GM21381 (cell line): Measurements from ENCODE around the gene PPP1R3G.

Experiments
- ATAC-seq: cut with Tn5 transposase; IDR thresholded peaks from one replicate; pipeline ENCODE4 v1.9.1; 2021; ENCODE audit warnings: mild to moderate bottlenecking, moderate library complexity; ENCODE audit not compliant: unreplicated experiment

Gene PPP1R3G

GRCh38 chr6:5093231-5094015 is 8.3 kb downstream of the PPP1R3G start:
- no peak for ATAC-seq

GRCh38 chr6:5094327-5094726 is 9.2 kb downstream of the PPP1R3G start:
- ATAC-seq = no peak

GRCh38 chr6:5095236-5095635 is 10.1 kb downstream of the PPP1R3G start:
- peak; percentile 75 for ATAC-seq

- ATAC-seq = no peak
Measured at GRCh38 chr6:5096482-5096881, 11.3 kb downstream of the PPP1R3G start.

DNA sequence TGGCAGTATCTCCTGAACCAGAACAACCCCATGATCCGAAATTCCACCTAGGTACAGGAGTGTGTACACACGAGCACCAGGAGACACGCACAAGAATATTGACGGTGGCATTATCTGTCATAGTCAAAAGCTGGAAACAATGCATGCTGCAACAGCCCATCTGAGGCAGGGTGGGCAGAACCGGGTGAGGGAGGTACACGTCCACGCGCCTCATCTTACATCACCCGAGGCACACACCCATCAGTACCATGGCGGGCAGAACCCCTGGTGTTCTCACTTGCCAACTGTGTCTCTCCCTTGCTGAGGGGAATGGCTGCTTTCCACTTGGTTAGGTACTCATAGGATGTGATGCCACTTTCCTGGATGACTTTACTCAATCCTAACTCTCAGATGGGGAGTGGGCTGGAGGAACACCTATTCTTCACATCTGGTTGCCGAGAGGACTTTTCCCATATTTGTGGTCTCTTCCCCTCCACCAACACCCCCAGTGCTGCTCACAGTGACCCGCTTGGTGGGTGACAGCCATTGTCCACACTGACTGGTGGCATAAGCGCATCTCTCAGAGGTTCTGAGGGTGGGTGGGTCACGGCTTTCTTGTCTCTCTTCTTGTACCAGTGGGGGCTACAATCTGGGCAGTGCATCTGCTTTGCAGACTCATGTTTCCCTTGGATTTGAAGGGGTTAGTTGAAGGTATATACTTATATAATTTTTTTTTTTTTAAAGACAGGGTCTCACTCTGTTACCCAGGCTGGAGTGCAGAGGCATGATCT is 13.5 kb downstream of the PPP1R3G start:
- no peak for ATAC-seq

DNA sequence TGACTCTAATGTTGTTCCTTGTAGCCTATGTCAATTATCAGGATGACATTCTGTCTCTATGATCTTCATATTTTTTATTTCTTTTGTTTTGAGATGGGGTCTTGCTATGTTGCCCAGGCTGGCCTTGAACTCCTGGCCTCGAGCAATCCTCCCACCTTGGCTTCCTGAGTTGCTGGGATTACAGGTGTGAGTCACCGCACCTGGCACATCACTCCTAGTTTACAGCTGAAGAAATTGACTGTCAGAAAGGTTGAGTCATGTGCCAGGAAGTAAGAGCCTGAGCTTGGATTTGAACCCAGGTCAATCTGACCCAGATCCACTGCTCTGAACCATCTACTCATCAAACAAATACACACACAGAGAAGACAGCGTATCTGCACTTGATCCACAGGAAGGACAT is 14.4 kb downstream of the PPP1R3G start:
- ATAC-seq = no peak

DNA sequence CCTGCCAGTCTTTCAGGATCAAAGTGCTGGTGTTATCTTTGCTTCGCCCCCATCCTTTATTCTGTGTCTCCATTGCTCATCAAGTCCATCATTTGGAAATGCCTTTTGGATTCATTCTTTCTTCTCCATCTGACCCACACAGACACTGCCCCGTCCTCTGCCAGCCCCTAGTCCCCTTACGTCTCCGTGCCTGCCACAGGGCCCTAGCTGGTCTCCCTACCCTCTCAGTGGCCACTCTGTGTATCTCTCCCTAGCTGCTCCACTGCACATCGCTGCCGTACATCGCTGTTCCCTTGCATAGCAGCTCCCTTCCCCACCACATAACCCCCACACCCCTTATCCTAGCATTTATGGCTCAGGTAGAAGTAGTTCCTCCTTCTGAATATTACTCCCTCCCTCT is 15.7 kb downstream of the PPP1R3G start:
- no peak for ATAC-seq

DNA sequence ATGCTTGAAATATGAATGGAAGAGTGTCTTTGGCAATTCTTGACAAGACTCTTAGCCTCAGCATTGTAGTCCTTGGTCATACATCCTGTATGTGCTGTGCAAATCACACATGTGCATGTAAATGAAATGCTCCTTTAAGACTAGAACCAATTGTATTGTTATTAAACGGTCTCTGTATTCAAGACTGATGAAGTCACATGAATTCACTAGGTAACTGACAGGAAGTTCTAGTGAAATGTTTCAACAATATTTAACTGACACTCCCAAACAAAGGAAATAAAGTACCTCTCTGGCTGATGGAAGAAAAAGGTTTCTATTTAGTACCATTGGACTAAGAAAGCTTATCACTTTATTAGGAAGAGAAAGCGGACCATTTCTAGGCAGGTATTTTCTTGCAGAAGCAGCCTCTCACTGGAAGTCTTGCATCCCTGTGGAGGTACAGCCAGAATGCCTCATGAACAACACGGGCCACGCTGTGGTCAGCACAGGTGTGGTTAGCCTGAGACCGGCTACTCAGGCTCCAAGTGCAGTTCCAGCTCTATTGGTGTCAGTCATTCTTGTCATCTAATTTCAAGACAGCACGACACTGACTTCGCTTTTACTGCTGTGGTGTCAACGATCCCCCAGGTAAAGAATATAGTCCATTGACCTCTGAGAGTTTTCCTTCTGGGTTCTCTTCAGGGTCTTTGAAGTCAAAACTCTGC is 17.3 kb downstream of the PPP1R3G start:
- ATAC-seq = no peak

GRCh38 chr6:5103250-5103649 is 18.1 kb downstream of the PPP1R3G start:
- ATAC-seq = no peak

DNA sequence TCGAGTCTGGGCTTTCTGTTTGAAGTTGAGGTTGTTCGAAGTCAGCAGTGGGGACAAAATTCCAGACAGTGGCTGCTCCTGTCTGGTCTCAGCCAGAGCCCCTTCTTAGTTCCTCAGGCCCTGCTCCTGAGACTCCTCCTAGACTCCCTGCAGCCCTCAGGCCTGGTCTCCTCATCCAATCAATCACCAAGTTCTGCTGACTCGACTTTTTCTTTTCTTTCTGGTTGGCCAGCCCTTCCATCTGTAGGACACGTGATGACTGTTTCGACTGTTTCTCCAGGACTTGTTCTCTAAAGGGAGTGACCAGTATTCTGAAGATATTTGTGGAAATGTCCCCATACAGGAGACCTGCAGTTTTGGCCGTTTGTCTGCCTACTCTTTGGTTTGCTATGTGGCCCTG is 19.5 kb downstream of the PPP1R3G start:
- ATAC-seq = no peak

- no peak for ATAC-seq
Measured at GRCh38 chr6:5105146-5105545, 20.0 kb downstream of the PPP1R3G start.

GRCh38 chr6:5107341-5107740 is 22.2 kb downstream of the PPP1R3G start:
- ATAC-seq = no peak

DNA sequence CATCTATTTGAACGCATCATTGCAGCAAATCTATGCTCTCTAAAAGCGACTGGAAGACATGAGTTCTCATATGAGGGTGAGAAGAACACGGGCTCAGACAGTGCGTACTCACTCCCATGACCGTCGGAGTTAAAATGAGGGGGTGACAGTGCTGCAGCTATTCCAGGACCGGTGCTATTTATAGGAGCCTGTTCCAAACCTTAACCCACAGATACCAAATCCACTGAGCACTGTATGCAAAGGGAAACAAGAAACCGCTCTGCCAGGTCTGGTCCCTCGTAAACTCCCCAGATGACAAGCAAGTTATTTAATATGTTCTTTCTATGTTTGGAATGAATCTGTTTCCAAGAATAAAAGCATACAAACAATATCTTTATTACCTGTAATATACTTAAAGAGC is 22.9 kb downstream of the PPP1R3G start:
- ATAC-seq = no peak

GRCh38 chr6:5108536-5109150 is 23.5 kb downstream of the PPP1R3G start:
- ATAC-seq = no peak

GRCh38 chr6:5109436-5109835 is 24.3 kb downstream of the PPP1R3G start:
- ATAC-seq = no peak

GRCh38 chr6:5110246-5110645 is 25.1 kb downstream of the PPP1R3G start:
- no peak for ATAC-seq

GRCh38 chr6:5111626-5112025 is 26.5 kb downstream of the PPP1R3G start:
- ATAC-seq = no peak

- no peak for ATAC-seq
Measured at GRCh38 chr6:5112066-5112799, 27.1 kb downstream of the PPP1R3G start.

GRCh38 chr6:5113096-5113495 is 28.0 kb downstream of the PPP1R3G start:
- no peak for ATAC-seq

- ATAC-seq = no peak
Measured at GRCh38 chr6:5115168-5115567, 30.0 kb downstream of the PPP1R3G start.
